ENCODE data around the gene RAB15.
A peak's percentile ranks its signal among the peaks of the same experiment; 100 is the strongest.
"Not testable (repeated sequence)": the region's sequence is repeated elsewhere in the genome, so short reads cannot be mapped to it uniquely, and the experiment has no call there.

The RAB15 gene

GRCh38 chr14:64937171-64937820, 34.8 kb downstream of the RAB15 start:
- DNase-seq (ENCODE audit: low read depth) = no peak

- no peak for DNase-seq (ENCODE audit: low read depth)
Observed at GRCh38 chr14:64935508-64935907, 36.6 kb downstream of the RAB15 start.

GRCh38 chr14:64934338-64934929, 37.7 kb downstream of the RAB15 start:
- DNase-seq (ENCODE audit: low read depth) = no peak

- DNase-seq (ENCODE audit: low read depth) = no peak
Observed at GRCh38 chr14:64932231-64932630, 39.9 kb downstream of the RAB15 start.

DNA sequence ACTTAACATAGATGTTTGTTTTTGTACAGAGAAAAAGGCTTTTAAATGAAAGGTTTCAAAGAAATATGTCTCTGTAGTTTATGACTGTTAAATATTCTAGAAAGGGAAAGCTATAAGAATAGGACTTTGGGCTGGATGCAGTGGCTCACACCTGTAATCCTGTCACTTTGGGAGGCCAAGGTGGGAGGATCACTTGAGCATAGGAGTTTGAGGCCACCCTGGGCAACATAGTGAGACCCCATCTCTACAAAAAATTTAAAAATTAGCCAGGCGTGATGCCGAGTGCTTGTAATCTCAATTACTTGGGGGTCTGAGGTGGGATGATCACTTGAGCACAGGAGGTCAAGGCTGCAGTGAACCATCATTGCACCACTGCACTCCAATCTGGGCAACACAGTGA, 41.0 kb downstream of the RAB15 start:
- no peak for DNase-seq (ENCODE audit: low read depth)

GRCh38 chr14:64930085-64930843, 41.9 kb downstream of the RAB15 start:
- no peak for DNase-seq (ENCODE audit: low read depth)

DNA sequence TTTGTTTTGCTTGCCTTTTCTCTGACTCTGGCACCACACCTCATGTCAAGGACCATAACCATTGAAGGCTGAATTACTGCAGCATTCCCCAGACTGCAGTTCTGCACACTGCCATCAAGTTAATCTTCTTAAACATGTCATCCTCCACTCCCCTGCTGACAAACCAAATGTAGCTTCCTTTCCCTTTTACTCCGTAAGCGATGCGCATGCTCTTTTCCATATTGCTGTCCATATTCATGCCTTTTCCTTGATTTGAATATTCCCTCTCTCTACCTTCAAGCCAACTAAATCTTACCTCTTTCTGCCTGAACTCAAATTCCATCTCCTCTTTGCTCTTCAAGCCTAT, 43.1 kb downstream of the RAB15 start:
- DNase-seq (ENCODE audit: low read depth) = no peak

GRCh38 chr14:64928239-64929013, 43.7 kb downstream of the RAB15 start:
- DNase-seq (ENCODE audit: low read depth) = no peak

GRCh38 chr14:64927031-64927430, 45.1 kb downstream of the RAB15 start:
- no peak for DNase-seq (ENCODE audit: low read depth)

- DNase-seq (ENCODE audit: low read depth) = no peak
Observed at GRCh38 chr14:64926398-64926995, 45.6 kb downstream of the RAB15 start.

- DNase-seq (ENCODE audit: low read depth) = no peak
Observed at GRCh38 chr14:64923015-64923414, 49.1 kb downstream of the RAB15 start.

- no peak for DNase-seq (ENCODE audit: low read depth)
Observed at GRCh38 chr14:64920465-64920864, 51.7 kb downstream of the RAB15 start.

- no peak for DNase-seq (ENCODE audit: low read depth)
Observed at GRCh38 chr14:64919618-64920017, 52.5 kb downstream of the RAB15 start.

GRCh38 chr14:64919215-64919614, 52.9 kb downstream of the RAB15 start:
- DNase-seq (ENCODE audit: low read depth) = no peak

- DNase-seq (ENCODE audit: low read depth) = no peak
Observed at GRCh38 chr14:64918216-64918615, 53.9 kb downstream of the RAB15 start.

DNA sequence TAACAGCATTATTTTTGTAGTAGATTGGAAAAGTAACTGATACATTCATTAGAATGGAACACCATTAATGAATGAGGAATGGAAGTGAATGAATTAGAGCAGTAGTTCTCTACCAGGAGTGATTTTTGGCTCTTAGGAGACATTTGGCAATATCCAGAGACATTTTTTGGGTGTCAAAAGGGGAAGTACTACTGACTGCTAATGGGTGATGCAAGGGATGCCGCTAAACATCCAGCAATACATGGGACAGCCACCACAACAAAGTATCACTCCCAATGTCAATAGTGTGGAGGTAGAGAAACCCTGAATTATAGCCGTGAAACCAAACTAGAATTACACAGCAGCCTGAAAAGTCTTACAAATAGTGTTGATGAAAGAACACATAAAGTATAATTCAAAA, 56.3 kb downstream of the RAB15 start:
- DNase-seq (ENCODE audit: low read depth) = no peak

GRCh38 chr14:64915029-64915424, 57.1 kb downstream of the RAB15 start:
- no peak for DNase-seq (ENCODE audit: low read depth)

DNA sequence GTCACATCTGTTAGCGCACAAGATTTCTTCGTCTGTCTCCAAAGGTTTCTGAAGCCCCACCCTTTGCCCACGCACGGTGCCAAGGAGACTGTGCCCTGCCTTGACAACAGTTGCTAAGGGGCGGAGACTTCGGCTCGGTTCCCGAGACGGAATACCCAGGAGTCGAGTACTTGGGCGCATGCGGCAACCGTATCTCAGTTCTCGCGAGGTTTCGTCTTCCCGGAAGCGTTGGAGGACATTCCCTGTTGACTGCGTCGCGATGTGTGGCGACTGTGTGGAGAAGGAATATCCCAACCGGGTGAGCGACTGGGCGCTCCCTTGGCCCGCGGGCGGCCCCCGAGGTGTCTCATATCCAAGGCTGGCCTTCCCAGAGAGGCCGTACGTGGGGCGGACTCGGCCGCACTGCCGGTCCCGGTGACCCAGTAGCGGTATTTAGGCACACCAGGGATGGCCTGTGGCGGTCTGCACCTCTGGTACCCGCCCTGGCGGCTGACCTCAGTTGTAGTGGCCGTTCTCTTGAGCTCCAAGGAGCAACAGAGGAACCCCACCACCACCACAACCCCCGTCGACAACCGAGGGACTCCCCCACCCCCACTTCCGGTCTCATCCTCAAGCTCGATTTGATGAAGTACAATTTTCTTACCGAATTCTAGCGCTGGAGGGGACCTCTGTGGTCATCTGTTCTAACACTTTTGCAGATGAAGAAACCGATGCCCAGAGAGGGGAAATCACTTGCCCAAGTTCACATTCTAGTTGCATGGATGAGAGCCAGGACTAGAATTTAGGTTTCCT, 57.7 kb downstream of the RAB15 start, which contains the start of gene CHURC1:
CHURC1 (plus strand) TSS at position 219 of the 792 bp plus-strand sequence; CDS start at position 260, 41 bp downstream.
- peak; percentile 96 for DNase-seq (ENCODE audit: low read depth)

DNA sequence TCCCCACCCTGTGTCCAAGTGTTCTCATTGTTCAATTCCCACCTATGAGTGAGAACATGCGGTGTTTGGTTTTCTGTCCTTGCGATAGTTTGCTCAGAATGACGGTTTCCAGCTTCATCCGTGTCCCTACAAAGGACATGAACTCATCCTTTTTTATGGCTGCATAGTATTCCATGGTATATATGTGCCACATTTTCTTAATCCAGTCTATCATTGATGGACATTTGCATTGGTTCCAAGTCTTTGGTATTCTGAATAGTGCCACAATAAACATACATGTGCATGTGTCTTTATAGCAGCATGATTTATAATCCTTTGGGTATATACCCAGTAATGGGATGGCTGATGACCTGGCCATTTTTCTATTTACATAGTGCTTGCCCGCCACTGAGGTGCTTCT, 58.7 kb downstream of the RAB15 start:
- DNase-seq (ENCODE audit: low read depth) = not testable (repeated sequence)

DNA sequence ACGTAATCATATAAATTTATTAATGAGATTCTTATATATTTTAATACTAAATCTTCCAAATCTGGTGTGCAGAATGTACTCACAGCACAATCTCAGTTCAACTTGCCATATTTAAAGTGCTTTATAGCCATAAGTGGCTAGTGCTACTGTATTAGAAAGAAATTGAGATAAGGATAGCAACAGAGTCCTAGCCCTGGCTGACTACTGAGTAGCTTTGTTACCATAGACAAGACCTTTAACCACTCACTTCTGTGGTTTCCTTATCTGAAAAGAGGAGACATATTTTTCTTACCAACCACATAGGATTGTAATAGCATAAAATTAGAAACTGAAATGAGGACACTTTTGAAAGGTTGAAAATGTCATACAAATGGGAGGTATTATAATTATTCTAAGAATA, 59.9 kb downstream of the RAB15 start:
- no peak for DNase-seq (ENCODE audit: low read depth)

DNA sequence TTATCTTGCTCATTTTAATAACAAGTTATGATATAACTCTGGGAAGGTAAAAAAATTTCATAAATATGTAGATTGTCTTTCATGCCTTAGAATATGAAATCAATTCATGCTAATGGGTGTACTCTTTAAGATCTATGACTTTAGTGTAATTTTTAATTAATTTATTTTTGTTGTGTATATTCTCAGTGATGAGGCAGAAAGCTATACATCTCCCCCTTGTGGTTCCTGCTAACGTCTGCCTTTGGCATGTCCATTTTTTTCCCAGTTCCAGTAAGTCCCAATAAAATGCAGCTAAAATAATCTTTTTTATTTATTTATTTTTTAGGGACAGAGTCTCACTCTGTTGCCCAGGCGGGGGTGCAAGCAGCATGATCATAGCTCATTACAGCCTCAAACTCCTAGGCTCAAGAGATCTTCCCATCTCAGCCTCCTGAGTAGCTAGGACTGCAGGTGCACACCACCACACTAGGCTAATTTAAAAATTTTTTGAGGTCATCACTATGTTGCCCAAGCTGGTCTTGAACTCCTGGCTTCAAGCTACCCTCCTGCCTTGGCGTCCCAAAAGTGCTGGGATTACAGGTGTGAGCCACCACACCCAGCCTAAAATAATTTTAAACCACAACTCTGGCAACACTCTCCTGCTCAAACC, 61.2 kb downstream of the RAB15 start:
- no peak for DNase-seq (ENCODE audit: low read depth)

Data from GM04504 (cell line).